GM12864 (cell line): Measurements from ENCODE around the gene VPS50.

Experiments
- DNase-seq: peaks from one replicate; pipeline ENCODE4 v3.0.0-alpha.2; 2011; ENCODE audit warnings: low read depth
- H3K4me3 ChIP-seq: 2 replicates; pipeline ENCODE4 v1.5.1; 2011; ENCODE audit warnings: mild to moderate bottlenecking, low read depth, low read length, control low read depth
- TF ChIP-seq, protein P1 (sequence below): IDR thresholded peaks from 2 replicates; pipeline ENCODE4 v1.5.1; 2011; ENCODE audit warnings: low read depth, mild to moderate bottlenecking, moderate library complexity, low read length, control low read depth, inconsistent platforms; ENCODE audit errors: missing control alignments

The VPS50 gene, protein sequence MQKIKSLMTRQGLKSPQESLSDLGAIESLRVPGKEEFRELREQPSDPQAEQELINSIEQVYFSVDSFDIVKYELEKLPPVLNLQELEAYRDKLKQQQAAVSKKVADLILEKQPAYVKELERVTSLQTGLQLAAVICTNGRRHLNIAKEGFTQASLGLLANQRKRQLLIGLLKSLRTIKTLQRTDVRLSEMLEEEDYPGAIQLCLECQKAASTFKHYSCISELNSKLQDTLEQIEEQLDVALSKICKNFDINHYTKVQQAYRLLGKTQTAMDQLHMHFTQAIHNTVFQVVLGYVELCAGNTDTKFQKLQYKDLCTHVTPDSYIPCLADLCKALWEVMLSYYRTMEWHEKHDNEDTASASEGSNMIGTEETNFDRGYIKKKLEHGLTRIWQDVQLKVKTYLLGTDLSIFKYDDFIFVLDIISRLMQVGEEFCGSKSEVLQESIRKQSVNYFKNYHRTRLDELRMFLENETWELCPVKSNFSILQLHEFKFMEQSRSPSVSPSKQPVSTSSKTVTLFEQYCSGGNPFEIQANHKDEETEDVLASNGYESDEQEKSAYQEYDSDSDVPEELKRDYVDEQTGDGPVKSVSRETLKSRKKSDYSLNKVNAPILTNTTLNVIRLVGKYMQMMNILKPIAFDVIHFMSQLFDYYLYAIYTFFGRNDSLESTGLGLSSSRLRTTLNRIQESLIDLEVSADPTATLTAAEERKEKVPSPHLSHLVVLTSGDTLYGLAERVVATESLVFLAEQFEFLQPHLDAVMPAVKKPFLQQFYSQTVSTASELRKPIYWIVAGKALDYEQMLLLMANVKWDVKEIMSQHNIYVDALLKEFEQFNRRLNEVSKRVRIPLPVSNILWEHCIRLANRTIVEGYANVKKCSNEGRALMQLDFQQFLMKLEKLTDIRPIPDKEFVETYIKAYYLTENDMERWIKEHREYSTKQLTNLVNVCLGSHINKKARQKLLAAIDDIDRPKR

DNA sequence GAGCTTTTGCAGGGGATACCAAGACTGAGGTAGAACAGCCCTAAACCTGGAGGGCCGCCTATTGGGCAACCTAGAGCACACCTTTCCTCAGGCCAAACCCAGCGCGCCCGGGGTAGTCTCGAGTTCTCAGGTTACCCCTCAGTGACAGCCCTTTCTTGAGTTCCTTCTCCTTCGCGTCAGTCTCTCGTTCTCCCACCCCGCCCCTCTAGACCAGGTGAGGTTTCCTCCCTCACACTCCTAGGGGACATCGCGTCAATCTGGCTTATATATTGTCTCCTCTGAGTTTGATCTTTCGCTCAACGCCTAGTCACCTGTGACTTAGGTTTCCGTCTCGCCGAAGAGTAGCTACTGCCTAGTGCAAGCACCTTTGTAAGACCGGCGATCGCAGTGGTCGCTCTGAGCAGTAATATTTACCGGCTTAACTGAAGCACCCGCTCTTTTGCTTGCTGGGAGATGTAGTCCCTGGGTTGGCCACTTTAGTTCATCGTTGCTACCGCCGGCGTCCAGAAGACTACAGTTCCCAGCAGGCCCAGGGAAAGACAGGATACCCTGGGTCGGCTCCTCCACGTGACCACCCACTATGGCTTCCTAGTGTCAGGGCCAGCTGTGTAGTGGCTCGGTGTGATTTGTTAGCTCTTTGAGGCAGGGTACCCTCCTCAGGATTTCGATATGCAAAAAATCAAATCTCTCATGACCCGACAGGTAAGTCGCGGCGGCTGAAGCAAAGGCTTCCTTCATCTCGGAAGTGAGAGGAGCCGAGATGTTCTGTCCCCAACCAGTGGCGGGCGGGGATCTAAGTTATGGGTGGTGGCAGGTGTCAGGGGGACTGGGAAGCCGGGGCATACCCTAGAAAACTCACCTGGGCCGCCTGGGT lies at the start of gene VPS50:
Gene VPS50, plus strand, starts transcription at position 568 of the 874 bp plus-strand sequence. Its CDS starts 102 bp downstream, at position 670.
- TF ChIP-seq, protein P1, sequence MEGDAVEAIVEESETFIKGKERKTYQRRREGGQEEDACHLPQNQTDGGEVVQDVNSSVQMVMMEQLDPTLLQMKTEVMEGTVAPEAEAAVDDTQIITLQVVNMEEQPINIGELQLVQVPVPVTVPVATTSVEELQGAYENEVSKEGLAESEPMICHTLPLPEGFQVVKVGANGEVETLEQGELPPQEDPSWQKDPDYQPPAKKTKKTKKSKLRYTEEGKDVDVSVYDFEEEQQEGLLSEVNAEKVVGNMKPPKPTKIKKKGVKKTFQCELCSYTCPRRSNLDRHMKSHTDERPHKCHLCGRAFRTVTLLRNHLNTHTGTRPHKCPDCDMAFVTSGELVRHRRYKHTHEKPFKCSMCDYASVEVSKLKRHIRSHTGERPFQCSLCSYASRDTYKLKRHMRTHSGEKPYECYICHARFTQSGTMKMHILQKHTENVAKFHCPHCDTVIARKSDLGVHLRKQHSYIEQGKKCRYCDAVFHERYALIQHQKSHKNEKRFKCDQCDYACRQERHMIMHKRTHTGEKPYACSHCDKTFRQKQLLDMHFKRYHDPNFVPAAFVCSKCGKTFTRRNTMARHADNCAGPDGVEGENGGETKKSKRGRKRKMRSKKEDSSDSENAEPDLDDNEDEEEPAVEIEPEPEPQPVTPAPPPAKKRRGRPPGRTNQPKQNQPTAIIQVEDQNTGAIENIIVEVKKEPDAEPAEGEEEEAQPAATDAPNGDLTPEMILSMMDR: no peak
- H3K4me3 ChIP-seq: peak within 1 kb of the TSS; percentile 64
- peak; percentile 91 for DNase-seq

DNA sequence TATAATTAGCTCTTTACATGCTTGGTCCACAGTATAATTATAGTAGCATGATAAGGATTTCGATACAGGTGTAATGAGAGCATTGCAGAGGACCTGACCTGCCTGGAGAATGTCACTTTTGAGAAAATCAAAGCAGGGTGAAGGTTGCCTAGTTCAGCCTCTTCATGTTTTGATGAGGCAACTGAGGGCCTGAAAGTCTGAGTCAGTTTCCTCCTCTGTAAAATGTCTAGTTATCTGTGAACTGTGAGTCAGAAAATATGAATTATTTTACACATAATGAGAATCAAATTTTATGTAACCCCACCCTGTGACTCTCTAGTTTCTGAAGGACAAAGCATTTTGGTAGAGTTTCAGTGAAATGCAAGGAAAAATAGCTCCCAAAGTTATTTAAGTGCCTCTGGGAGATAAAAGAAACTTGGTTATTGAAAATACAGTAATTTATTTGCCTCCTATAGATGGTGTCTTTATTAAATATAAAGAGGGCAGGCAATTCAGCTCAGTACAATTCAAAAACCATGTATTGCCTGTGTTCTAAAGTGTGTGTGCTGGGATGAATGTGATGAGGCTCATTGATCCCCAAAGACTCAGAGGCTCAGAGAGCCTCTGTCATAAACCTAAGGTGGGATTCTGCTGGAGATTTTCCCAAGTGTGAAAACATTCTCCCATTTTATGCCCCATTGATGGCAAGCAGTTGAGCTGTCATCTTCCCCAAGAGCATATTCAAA lies 46.7 kb upstream of the VPS50 start:
- no peak for DNase-seq
- TF ChIP-seq, protein P1: no peak
- H3K4me3 ChIP-seq: no peak overlapping the region

DNA sequence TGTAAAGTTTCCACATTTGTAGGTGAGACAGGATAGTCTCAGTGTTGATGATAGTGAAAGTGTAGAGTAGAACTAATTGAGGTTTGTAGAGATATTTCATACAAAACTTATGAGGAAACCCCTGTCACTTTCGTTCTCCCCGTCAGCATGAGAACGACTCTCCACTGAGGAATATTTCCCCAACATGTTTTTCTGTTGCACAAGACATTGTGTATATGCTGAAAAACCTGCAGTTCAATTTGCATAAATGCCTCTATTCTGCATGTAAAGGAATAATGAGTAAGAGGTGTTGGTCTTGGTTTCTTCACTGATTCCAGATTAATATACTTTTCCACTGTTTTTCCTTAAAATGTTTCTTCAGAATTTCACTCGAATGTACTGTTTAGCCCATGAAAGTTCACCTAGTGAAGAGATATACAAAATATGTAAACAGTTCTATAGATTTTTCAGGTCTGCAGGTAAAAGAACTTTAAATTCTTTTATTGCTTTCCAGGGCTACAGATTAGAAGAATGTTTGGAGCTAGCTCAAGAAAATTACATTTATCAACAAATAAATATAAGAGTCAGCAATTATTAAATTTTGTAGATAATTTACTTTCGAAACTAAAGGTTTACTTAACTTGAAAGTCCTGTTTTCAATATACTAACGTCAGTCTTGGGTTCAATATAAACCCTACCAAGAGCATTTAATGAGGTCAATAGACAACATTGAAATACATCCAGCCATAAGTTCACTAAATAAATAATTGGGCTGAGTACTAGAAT lies 43.1 kb upstream of the VPS50 start:
- TF ChIP-seq, protein P1: no peak
- no peak for DNase-seq

DNA sequence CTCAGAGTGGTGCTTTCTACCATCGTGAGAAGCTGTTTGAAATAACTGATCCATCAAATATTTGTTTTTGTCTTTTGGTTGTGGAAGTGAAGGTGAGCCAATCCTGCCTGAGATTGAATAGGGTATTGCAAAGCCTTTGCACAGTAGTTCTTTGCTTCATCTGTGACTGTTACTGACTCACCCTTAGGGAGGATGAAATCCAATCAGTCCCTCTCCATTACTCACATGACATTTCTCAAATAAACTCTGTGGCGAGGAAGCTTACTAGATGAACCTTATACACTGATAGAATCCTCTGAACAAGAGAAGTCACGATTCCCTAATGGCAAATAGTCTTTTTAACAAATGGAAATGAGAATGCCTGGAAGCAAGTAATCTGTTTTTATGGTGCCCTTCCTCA lies 37.8 kb upstream of the VPS50 start:
- TF ChIP-seq, protein P1: no peak
- no peak overlapping the region for H3K4me3 ChIP-seq
- DNase-seq: no peak

More for the DNA sequence above, 43.1 kb upstream of the VPS50 start:
- no peak overlapping the region for H3K4me3 ChIP-seq

DNA sequence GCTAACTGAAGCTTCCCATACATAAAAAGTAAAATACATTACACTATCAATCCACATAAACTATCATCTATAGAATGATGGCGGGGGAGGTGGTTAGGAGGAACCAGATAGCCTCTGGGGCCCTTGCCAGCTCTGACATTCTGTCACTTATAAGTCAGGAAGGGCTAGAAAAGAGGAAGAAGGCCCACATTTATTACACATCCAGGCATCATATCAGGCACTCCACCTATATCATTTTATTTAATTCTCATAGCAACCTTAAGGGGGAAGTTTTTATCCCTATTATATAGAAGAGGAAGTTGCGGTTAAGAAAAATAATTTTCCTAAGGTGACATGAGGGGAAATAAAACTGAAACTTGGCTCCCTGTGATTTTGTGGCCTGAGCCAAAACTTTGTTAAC lies 35.8 kb upstream of the VPS50 start:
- no peak overlapping the region for H3K4me3 ChIP-seq
- no peak for DNase-seq
- TF ChIP-seq, protein P1: no peak
